Medulla oblongata (tissue), 1 donor: Measurements from ENCODE around the gene PEX11A.
"Not testable (repeated sequence)": the region's sequence is repeated elsewhere in the genome, so short reads cannot be mapped to it uniquely, and the experiment has no call there.

Source experiments
- DNase-seq: peaks from one replicate; pipeline ENCODE4 v3.0.0-alpha.2; 2015; ENCODE audit errors: extremely low spot score

The PEX11A gene, protein sequence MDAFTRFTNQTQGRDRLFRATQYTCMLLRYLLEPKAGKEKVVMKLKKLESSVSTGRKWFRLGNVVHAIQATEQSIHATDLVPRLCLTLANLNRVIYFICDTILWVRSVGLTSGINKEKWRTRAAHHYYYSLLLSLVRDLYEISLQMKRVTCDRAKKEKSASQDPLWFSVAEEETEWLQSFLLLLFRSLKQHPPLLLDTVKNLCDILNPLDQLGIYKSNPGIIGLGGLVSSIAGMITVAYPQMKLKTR

GRCh38 chr15:89690276-89691218 lies at the start of gene PEX11A, which contains the start of gene WDR93:
TSS of gene PEX11A (minus strand) at chr15:89690754. CDS start at chr15:89690632, 122 bp downstream.
TSS of gene WDR93 (plus strand) at chr15:89690811. CDS start at chr15:89701747, 10,936 bp downstream.
- peak; percentile 76 for DNase-seq

GRCh38 chr15:89740137-89740536 lies 49.6 kb upstream of the PEX11A start:
- DNase-seq, result peak; percentile 83

DNA sequence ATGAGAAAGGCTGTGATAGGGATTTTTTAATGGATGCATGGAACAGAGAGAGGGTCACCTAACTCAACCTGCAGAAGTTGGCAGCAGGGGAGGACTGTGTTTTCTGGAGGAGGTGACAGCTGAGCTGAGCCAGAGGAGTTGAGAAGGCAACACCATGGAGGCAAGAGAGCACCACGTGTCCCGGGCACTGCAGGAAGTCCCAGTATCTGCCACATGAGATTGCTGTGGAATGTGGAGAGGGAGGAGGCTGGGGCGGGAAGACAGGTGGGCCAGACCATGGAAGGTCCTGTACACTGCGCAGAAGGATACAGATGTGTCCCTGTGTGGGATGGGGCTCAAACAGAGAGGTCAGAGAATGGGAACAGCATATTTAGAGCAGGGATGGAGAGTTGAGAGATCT lies 45.2 kb upstream of the PEX11A start:
- no peak for DNase-seq

DNA sequence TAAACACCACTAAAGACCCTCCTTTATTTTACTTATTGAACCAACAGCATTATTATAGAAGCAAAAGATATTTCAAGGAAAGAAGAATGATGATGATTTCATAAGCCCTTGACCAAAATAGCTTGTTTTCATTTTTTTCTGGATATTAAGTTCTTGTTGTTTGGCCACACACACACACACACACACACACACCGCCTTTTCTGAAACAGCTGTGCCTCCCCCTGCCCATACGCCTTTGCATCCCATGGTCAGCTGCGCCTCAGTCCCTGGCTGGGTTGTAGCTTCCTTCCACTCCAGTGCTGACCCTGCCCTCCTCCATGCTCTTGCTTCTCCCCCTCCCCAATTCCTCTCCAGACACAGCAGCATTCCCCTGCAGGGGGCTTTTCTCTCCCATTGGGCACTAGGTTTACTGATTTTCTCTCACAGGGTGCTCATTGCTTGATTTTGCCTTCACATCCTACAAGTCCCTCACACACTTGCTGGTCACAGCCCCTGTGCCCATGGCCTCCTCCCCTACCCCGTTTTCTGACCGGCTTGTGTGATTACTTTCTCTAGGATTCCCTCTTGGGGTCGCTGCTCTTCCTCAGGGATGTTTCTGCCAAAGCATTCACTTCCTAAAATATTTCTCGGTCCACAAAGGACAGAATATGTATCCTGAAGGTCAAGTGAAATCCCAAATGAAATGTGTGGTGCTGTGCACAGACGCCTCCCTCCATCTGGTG lies 42.1 kb upstream of the PEX11A start:
- no peak for DNase-seq

- no peak for DNase-seq
Measured at GRCh38 chr15:89731275-89731674, 40.7 kb upstream of the PEX11A start.

- no peak for DNase-seq
Measured at GRCh38 chr15:89728254-89728653, 37.7 kb upstream of the PEX11A start.

DNA sequence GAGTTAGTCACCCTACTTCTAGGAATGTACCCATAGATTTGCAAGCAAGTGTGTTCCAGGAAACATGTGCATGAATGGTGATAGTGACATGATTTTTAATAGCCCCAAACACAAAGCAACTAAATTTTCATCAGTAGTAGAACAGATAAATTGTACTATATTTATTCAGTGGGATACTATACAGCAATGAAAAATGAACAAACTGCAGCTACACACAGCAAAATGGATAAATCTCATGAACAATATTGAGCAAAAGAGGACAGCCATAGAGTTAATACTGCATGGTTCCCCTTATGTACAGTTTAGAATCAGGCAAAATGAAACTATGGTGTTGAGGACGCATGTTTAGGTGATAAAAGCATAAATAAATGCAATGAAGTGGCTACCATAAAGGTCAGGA lies 34.5 kb upstream of the PEX11A start:
- no peak for DNase-seq

- no peak for DNase-seq
Measured at GRCh38 chr15:89724621-89725020, 34.1 kb upstream of the PEX11A start.

DNA sequence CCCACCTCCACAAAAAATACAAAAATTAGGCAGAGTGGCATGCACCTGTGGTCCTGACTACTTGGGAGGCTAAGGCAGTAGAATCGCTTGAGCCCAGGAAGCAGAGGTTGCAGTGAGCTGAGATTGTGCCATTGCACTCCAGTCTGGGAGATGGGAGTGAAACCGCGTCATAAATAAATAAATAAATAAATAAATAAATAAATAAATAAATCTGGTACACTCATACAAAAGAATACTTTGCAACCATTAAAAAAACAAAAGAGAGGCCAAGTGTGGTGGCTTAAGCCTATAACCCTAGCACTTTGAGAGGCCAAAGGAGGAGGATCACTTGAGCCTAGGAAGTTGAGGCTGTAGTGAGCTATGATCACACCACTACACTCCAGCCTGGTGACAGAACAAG lies 32.5 kb upstream of the PEX11A start:
- DNase-seq, result no peak

GRCh38 chr15:89714775-89715174 lies 24.2 kb upstream of the PEX11A start:
- DNase-seq, result no peak

- DNase-seq, result no peak
Measured at GRCh38 chr15:89707577-89707976, 17.0 kb upstream of the PEX11A start.

GRCh38 chr15:89704411-89704810 lies 13.9 kb upstream of the PEX11A start:
- DNase-seq, result no peak

GRCh38 chr15:89695198-89695597 lies 4.6 kb upstream of the PEX11A start:
- DNase-seq, result no peak

GRCh38 chr15:89693696-89694095 lies 3.1 kb upstream of the PEX11A start:
- no peak for DNase-seq

- DNase-seq, result no peak
Measured at GRCh38 chr15:89693091-89693490, 2.5 kb upstream of the PEX11A start.

DNA sequence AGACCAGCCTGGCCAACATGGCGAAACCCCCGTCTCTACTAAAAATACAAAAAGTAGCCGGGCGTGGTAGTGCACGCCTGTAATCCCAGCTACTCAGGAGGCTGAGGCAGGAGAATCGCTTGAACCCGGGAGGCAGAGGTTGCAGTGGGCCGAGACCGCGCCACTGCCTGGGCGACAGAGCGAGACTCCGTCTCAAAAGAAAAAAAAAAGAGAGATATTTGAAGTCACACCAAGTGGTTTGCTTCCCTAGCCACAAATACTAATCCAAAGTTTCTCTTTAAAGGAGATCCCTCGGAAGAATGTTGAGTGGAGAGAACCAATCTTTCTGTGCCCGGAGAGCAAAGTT lies 651 bp downstream of the PEX11A start:
- not testable (repeated sequence) for DNase-seq

DNA sequence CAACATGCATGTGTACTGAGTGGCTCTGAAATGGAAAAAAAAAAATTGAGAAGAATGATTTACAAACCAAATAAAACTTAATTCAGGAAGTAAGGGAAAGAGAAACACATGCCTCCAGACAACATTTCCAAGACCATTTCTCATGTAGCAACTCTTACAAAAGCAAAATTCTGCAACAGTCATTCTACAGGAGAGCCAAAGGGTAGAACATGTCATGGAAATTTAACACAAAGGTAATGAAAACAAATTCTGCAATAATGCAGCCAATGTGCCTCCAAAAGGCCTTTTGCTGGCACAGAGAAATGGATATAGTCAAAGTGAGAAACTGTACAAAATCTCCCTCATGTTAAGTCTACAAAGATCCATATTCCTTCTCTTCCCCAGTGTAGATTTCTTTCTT lies 4.0 kb downstream of the PEX11A start:
- no peak for DNase-seq

DNA sequence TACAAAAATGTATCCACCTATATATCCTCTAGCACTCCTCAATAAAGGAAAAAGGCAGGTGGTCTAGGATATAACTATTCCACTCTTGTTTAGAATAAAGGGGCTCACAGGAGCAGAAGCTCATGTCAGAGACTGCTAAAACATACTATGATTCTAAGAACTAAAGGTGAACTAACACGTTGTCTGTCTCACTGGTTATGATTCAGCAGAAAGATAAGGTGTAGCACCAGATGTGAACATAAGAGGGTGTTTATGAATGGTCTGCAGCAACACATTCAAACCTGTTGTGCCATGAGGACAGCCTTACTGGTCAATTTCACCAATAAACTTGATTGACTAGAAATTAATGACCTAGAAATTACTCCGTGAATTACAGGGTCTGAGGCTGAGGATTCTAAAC lies 4.6 kb downstream of the PEX11A start:
- DNase-seq, result no peak

- DNase-seq, result no peak
Measured at GRCh38 chr15:89681146-89681545, 9.4 kb downstream of the PEX11A start.

DNA sequence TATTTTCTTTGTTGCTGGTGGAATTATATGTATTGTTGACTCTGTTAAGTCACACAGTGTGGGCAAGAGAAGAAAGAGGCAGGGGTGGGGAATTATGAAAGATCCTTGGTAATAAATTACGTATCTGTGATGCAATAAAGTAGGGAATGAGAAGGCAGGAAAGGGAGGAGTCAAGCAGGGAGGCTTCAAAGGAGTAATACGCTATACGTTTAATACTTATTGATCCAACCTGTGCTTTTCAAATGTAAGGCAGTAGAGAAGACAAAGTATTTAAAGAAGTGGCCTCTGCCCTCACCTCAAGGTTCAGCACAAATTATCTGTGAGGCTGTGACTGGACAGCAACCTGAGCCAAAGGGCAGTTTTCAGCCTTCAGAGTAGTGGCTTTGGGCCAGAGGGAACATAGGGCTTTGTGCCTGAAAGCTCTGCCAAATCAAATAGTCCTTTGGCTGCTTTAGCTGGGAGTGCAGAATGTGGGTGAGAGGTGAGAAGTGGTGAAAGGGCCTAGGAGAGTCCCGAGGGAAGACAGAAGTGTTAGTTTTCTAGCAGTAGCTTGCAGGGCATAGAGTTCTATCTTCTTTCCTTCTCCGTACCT lies 10.2 kb downstream of the PEX11A start:
- DNase-seq, result peak; percentile 80

GRCh38 chr15:89679212-89679611 lies 11.3 kb downstream of the PEX11A start, which contains the start of gene PLIN1:
TSS of gene PLIN1 (minus strand) at chr15:89679367. CDS start at chr15:89677489, 1,878 bp downstream.
- no peak for DNase-seq

- DNase-seq, result no peak
Measured at GRCh38 chr15:89677381-89677780, 13.2 kb downstream of the PEX11A start.
